ENCODE results near the gene MBNL1. TPM values are rescaled to one million over a fixed set of nuclear protein-coding genes. Genes with fewer than 3 reads are reported as not detected.

MBNL1 gene
- total RNA-seq, 1 donor from 2014 or later, result 311 TPM

- Histone ChIP-seq H3K27me3 (no peaks in the 10 kb centered on the region), H3K4me1 (peaks cover 74% of the 10 kb centered on the region), H3K9me3 (no peaks in the 10 kb centered on the region), H3K36me3 (no peaks in the 10 kb centered on the region), H3K27ac (peak overlapping the region; percentile 61), H3K4me3 (no peak overlapping the region)
- TF ChIP-seq POLR2AphosphoS5 (IDR thresholded peaks at IDR 0.05; ENCODE audit: insufficient read depth in 1 of 2, low read depth in 1 of 2) (no peak), CTCF (IDR thresholded peaks at IDR 0.05) (no peak), POLR2A (IDR thresholded peaks at IDR 0.05) (no peak)
- intact Hi-C loops (cut with DNase I), result no loop called here
- no peak for DNase-seq (ENCODE audit: extremely low spot score in 2 of 2)
These were observed 108.4 kb downstream of the MBNL1 start for GRCh38 chr3:152377184-152377570.

- DNase-seq (ENCODE audit: extremely low spot score in 2 of 2), result no peak
- H3K9me3 ChIP-seq, result no peaks in the 10 kb centered on the region
- H3K4me3 ChIP-seq, result no peak overlapping the region
- H3K4me1 ChIP-seq, result peaks cover 76% of the 10 kb centered on the region
- no peak overlapping the region for H3K27ac ChIP-seq
- intact Hi-C loops (cut with DNase I), result no loop called here
- no peaks in the 10 kb centered on the region for H3K36me3 ChIP-seq
- H3K27me3 ChIP-seq, result no peaks in the 10 kb centered on the region
- TF ChIP-seq POLR2AphosphoS5 (IDR thresholded peaks at IDR 0.05; ENCODE audit: insufficient read depth in 1 of 2, low read depth in 1 of 2), result no peak
- TF ChIP-seq CTCF (IDR thresholded peaks at IDR 0.05), result no peak
These were observed 110.8 kb downstream of the MBNL1 start for GRCh38 chr3:152379415-152380042.

GRCh38 chr3:152380043-152380442 is 111.3 kb downstream of the MBNL1 start:
- Histone ChIP-seq H3K4me3 (no peak overlapping the region), H3K27ac (no peak overlapping the region), H3K4me1 (peaks cover 78% of the 10 kb centered on the region), H3K27me3 (no peaks in the 10 kb centered on the region), H3K36me3 (no peaks in the 10 kb centered on the region), H3K9me3 (no peaks in the 10 kb centered on the region)
- intact Hi-C loops (cut with DNase I), result no loop called here
- TF ChIP-seq POLR2A (IDR thresholded peaks at IDR 0.05), result no peak
- no peak for TF ChIP-seq POLR2AphosphoS5 (IDR thresholded peaks at IDR 0.05; ENCODE audit: insufficient read depth in 1 of 2, low read depth in 1 of 2)
- no peak for TF ChIP-seq CTCF (IDR thresholded peaks at IDR 0.05)
- DNase-seq (ENCODE audit: extremely low spot score in 2 of 2), result no peak

- no peaks in the 10 kb centered on the region for H3K36me3 ChIP-seq
- intact Hi-C loops (cut with DNase I), result no loop called here
- peaks cover 83% of the 10 kb centered on the region for H3K4me1 ChIP-seq
- no peak for DNase-seq (ENCODE audit: extremely low spot score in 2 of 2)
- H3K27ac ChIP-seq, result peak overlapping the region; percentile 55
- H3K9me3 ChIP-seq, result no peaks in the 10 kb centered on the region
- TF ChIP-seq CTCF (IDR thresholded peaks at IDR 0.05), result no peak
- no peak for TF ChIP-seq POLR2AphosphoS5 (IDR thresholded peaks at IDR 0.05; ENCODE audit: insufficient read depth in 1 of 2, low read depth in 1 of 2)
- no peaks in the 10 kb centered on the region for H3K27me3 ChIP-seq
- H3K4me3 ChIP-seq, result peak overlapping the region; percentile 7 to 20
These were observed 113.2 kb downstream of the MBNL1 start for GRCh38 chr3:152381881-152382295.

GRCh38 chr3:152382312-152383135 is 113.8 kb downstream of the MBNL1 start:
- H3K27ac ChIP-seq, result peak overlapping the region; percentile 55
- peaks cover 84% of the 10 kb centered on the region for H3K4me1 ChIP-seq
- peak overlapping the region; percentile 7 to 20 for H3K4me3 ChIP-seq
- no peaks in the 10 kb centered on the region for H3K36me3 ChIP-seq
- TF ChIP-seq POLR2A (IDR thresholded peaks at IDR 0.05) (no peak), POLR2AphosphoS5 (IDR thresholded peaks at IDR 0.05; ENCODE audit: insufficient read depth in 1 of 2, low read depth in 1 of 2) (peak in 1 of 2 donors; percentile 28)
- intact Hi-C loops (cut with DNase I), result no loop called here
- DNase-seq (ENCODE audit: extremely low spot score in 2 of 2), result no peak
- no peaks in the 10 kb centered on the region for H3K27me3 ChIP-seq
- no peaks in the 10 kb centered on the region for H3K9me3 ChIP-seq

Data from vagina (tissue), 2 donors.